Stimulated activated naive CD4-positive, alpha-beta T cell treated with Interleukin-2 at 50 U/mL for 16 hours (primary cell): Measurements from ENCODE around the gene WDR47.
A peak's percentile ranks its signal among the peaks of the same experiment; 100 is the strongest.
"Not testable (repeated sequence)": the region's sequence is repeated elsewhere in the genome, so short reads cannot be mapped to it uniquely, and the experiment has no call there.

Source experiments
- DNase-seq: peaks from one replicate; lab custom pipeline; 2025; lab: John Stamatoyannopoulos, UW

The WDR47 gene

DNA sequence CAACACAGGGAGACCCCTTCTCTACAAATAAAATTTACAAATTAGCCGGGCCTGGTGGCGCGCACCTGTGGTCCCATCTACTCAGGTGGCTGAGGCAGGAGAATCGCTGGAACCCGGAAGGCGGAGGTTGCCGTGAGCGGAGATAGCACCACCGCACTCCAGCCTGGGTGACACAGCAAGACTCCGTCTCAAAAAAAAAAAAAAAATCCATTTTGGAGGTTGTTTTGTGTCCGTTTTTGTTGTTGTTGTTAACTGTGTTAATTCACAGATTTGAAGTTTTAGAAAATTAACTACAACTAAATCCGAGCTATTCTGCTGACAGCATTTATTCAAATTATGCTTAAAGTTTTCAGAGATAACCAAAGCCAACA, 79.2 kb downstream of the WDR47 start:
- peak; percentile 18 for DNase-seq

DNA sequence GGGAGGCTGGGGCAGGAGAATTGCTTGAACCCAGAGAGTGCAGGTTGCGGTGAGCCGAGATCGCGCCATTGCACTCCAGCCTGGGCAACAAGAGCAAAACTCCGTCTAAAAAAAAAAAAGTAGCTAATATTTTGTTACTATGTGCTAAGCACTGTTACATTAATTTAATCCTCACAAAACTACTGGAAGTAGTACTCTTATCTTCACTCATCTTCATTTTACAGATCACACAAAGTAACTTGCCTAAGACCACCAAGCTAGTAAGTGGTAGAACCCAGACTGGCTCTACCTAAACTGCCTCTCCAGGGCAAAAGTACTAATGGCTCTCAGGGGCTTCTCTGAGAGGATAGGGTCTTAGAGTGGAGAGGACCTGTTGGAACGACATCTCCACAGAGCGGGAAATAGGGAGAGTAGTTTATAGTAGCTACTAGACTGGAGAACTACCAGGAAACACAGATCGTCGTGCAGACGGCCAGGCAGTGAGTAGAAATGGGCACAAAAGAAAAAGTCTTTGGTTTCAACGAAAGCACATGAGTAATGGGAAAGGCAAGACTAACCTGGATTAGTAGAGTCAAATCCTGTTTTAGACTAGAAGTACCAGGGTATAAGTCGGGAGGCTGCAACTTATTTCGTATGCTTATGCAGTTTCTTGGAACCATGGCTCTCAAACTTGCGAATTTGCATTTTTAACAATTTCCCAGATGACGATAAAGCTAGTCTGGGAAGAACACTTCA, 80.0 kb downstream of the WDR47 start:
- no peak for DNase-seq

DNA sequence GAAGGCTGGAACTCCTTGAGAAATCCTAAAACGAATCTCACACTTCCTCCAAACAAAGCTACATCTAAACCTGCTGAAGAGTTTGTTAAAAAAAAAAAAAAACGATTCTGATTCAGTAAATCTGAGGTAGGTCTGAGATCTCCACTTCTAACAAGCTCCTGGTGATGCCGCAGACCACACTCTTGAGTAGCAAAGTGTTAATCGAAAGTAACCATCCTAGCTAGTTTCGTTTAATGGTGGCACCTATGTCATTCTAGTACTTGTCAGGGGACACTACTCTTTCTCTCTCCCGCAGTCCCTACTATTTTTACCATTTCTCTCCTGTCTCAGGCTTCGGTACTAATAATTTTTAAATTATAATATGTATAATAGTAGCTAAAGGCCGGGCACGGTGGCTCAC, 80.7 kb downstream of the WDR47 start:
- DNase-seq: no peak

DNA sequence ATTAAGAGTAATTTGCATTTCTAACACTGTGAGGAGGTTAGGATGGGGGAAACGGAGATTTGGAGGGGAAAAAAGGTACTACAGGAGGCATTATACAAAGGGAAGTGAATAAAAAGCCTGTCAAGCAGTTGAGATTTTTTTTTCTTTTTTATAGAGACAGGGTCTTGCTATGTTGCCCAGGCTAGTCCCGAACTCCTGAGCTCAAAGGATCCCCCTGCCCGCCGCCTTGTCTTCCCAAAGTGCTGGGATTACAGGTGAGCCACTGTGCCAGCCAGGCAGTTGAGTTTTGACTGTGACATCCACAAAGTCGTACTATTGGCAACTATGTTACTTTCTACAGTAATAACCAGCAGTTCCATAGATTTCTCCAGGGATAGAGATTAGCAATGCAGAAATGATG, 81.2 kb downstream of the WDR47 start:
- no peak for DNase-seq

DNA sequence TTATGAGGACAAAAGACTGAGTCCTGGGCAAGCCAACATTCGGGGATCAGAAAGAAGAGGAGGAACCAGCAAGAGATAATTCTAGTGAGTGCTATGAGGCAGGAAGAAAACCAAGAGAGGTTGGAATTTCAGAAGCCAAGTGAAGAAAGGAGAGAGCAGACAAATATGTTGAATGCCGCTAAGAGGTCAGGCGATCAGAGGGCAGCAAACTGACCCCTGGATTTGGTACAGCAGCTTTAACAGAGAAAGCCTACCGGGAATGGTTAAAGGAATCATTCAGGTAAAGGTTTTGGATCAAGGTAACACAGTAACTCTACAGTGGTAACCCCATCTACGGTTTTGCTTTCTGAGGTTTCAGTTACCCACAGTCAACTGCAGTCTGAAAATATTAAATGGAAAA, 84.0 kb downstream of the WDR47 start:
- DNase-seq: no peak

DNA sequence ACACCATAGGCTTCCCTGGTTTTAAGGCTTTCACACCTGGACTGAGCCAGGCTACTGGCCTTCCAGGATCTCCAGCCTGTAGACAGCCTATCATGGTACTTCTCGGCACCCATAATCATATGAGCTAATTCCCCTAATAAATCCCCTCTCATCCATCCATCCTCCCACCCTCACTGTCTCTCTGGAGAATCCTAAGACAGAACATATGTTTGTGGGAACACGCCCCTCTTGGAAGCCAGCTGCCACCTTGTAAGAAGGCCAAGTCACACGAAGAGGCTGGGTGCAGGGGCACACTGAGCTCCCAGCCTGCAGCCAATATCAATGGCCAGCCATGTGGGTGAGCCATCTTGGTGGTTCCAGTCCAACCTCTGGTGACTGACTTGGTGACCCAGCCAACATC, 86.0 kb downstream of the WDR47 start:
- DNase-seq: no peak

DNA sequence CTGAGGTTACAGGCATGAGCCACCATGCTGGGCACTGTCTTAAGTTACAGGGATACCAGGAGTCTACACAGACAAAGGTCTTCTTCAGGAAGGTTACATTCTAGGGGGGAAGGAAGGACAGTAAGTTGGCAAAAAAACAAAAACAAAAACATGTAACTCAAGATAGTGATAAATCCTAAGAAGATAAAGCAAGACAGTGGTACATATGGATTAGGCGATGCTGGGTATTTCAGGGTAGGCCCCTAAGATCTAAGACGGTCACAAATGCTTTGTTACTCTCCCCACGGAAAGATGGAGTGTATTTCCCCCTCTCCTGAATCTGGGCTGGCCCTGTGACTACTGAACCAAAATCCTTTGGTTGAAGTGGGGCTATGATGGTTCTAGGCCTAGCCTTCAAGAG, 86.8 kb downstream of the WDR47 start:
- DNase-seq: no peak

DNA sequence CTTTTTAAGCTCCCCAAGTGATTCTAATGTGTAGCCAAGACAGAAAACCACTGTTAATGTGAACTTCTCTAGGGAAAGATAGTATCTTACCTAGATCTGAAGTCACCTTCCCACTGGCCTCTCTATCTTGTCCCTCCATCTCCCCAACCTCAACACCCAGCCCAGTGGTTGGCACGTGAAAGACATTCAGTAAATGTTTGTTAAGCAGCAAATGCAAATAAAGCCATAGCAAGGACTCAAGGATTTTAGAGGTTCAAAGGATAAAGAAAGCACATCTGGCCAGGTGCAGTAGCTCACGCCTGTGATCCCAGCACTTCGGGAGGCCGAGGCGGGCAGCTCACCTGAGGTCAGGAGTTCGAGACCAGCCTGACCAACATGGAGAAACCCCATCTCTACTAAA, 88.5 kb downstream of the WDR47 start:
- DNase-seq: no peak

DNA sequence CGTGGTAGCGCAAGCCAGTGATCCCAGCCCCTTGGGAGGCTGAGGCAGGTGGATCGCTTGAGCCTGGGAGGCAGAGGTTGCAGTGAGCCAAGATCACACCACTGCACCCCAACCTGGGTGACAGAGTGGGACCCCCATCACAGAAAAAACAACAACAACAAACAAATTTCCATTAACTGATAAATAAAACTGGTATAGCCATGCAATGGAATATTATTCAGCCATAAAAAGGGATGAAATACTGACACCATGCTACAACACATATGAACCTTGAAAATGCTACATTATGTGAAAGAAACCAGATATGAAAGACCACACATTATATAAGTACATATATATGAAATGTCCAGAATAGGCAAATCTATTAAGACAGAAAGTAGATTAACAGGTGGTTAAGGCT, 90.7 kb downstream of the WDR47 start:
- DNase-seq: no peak

DNA sequence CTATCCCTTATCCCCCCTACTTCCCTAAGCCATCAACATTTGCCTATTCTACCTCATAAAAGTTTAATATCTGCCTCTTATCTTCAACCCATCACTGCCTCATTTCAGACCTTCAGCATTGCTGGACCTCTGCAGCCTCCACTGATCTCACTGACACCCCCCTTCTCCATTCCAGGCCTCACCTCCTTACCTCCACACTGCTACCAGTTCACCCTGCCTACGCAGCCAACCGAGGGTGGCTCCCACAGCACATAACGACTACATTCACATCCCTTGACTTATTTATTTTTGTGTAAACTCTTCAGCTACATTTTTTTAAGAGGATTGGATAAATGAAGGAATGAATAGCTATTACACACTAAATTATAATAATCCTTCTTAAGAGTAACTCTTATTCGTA, 92.9 kb downstream of the WDR47 start:
- DNase-seq: no peak

DNA sequence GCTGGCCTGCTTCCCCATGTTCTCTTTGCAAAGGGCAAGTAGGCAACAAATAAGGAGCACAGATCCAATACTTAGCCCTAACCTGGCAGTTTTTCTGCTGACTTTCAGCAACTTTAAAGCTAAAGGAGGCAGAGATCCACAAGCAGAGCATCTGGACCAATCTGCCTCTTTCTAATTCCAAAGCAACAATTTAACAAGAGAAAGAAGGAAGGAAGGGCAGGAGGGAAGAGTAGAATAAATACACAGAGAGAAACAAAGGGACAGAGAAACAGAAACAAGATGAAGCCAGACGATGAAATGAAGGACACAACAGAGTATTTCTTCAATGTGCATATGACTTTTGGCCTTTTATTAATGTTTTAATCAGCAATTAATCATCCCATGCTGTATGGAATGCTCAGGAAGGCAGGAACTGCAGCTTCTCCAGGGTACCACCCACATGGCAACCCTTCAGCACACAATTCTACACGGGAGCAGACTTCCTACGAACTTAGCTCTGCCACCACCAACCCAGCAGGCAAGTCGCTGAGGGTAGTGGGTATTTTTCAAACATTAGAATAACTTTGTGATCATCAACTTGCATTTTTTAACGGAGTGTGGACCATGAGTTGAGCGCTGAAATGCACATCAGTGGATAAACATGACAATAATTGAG, 93.9 kb downstream of the WDR47 start:
- DNase-seq: no peak

DNA sequence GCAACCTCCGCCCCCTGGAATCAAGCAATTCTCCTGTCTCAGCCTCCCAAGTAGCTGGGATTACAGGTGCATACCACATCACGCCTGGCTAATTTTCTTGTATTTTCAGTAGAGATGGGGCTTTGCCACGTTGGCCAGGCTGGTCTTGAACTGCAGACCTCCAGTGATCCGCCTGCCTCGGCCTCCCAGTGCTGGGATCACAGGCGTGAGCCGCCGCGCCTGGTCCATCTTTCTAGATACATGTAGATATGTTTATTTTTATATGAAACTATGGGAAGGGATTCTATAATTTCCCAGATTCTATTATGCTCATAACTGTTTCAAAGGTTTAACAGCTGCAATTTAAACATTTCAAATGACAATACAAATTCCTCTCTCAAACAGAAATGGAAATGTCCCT, 105.7 kb downstream of the WDR47 start:
- DNase-seq: no peak

DNA sequence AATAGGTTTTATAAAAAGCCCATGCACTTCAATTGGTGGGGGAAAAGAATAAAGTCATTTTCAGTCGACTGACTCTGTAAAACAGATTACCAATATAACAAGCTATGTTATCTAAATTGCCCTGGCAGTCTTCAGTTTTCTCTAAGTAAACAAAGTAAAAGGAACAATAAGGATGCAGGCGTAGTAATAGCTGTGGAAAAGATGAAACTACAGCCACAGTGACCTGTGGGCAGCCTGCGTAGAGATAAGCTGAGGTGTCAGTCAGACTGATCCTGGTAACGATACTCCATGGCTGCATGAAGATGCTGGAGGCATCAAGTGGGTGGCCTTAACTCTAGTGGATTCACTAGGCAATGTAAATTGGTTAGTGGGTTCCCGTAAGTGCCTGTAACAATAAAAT, 108.0 kb downstream of the WDR47 start:
- no peak for DNase-seq

DNA sequence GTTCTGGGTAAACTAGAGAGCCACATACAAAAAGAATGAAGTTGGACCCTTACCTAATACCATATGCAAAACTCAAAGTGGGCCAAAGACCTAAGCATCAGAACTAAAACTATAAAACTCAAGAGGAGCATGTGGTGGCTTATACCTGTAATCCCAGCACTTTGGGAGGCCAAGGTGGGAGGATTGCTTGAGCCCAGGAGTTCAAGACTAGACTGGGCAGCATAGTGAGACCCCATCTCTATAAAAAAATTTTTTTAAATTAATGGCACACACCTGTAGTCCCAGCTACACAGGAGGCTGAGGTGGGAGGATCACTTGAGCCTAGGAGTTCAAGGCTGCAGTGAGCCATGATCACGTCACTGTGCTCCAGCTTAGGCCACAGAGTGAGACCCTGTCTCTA, 114.3 kb downstream of the WDR47 start:
- not testable (repeated sequence) for DNase-seq

DNA sequence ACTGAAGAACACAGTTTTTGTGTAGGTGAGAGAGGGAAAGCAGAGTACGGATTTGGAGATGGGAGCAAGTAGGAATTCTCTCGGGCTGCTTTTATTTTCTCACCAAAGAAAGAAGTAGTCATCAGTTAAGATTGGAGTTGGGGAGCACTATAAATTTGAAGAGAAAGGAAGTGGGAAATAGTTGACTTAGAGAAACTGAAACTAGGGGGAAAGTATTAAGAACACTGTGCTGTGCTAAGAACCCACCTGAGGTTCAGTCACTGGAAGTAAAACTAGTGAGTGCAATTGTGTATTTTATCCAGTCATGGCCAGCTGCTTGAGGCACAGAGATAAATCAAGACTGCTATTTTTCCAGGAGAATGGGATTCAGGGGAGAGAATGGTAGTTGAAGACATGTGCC, 116.0 kb downstream of the WDR47 start:
- no peak for DNase-seq
